ENCODE results near the gene ZBTB49.

The ZBTB49 gene

DNA sequence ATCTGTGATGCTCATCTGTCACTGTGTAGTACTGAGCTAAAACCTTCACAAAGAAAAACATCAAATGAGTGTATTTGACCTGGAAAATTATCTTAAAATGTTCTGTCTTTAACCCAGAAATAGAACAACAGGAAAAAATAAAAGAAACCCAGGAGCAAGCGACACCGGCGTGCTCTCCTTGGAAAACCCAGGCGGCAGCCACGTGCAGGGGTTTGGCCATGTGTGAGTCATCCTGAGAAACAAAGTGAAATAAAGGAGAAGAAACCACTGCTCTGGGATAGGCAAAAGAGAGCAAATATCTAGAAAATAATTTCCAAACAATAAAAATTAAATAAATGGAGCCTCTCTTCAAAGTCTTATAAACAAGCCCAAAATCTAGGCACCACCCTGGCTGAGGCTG is 22.1 kb upstream of the ZBTB49 start:
- H3K4me3 ChIP-seq = no peak overlapping the region
- peaks cover 43% of the 10 kb centered on the region for H3K36me3 ChIP-seq (replicated peaks)
- H3K27me3 ChIP-seq (ENCODE audit: low read depth) = no peaks in the 10 kb centered on the region
- H3K4me1 ChIP-seq = no peaks in the 10 kb centered on the region
- no peaks in the 10 kb centered on the region for H3K9me3 ChIP-seq
- in situ Hi-C loops (cut with MboI; ENCODE audit: low sequenced_read_pairs) = no loop called here
- no peak for DNase-seq (ENCODE audit: low spot score in 2 of 2)

DNA sequence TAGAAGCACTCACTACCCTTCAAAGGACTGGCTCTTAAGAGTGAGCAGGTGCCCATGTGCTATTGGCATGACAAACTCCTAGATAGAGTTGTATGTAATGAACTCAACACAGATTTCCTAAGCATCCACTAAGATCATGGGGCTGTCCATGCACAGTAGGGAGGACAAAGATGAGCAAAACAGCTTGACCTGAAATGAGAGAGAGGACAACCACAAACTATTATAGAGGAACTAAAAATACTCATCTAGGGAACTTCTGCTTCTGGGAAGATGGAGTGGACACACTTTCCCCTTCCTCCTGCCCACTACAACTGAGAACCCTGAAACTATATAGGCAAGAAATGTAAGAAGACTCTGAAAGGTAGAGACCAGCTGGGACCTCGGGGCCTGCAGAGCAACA is 21.3 kb upstream of the ZBTB49 start:
- Histone ChIP-seq H3K4me1 (no peaks in the 10 kb centered on the region), H3K27me3 (ENCODE audit: low read depth) (no peaks in the 10 kb centered on the region), H3K9me3 (no peaks in the 10 kb centered on the region), H3K36me3 (replicated peaks) (peaks cover 51% of the 10 kb centered on the region), H3K4me3 (no peak overlapping the region)
- no peak for DNase-seq (ENCODE audit: low spot score in 2 of 2)
- in situ Hi-C loops (cut with MboI; ENCODE audit: low sequenced_read_pairs) = no loop called here

DNA sequence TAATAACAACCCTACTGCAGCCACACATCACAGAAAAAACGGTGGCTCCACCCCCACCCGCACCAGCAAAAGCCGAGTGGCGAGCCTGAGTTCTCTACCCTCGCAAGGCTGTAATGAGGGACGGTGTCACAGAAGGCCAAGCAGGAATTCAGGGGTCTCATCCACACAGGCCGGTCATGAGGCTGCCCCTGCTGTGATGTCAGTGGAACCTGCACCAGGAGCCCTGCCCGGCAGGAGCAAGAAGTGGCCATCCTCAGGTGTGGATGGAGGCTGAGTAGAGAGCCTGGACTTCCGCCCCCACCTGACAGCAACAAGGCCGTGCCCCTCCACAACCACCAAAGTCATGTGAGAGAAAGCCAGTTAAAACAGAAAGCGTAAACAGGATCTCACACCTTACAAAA is 20.7 kb upstream of the ZBTB49 start:
- no peak overlapping the region for H3K4me3 ChIP-seq
- peaks cover 54% of the 10 kb centered on the region for H3K36me3 ChIP-seq (replicated peaks)
- DNase-seq (ENCODE audit: low spot score in 2 of 2) = no peak
- in situ Hi-C loops (cut with MboI; ENCODE audit: low sequenced_read_pairs) = no loop called here
- H3K9me3 ChIP-seq = no peaks in the 10 kb centered on the region
- no peaks in the 10 kb centered on the region for H3K27me3 ChIP-seq (ENCODE audit: low read depth)
- H3K4me1 ChIP-seq = no peaks in the 10 kb centered on the region

DNA sequence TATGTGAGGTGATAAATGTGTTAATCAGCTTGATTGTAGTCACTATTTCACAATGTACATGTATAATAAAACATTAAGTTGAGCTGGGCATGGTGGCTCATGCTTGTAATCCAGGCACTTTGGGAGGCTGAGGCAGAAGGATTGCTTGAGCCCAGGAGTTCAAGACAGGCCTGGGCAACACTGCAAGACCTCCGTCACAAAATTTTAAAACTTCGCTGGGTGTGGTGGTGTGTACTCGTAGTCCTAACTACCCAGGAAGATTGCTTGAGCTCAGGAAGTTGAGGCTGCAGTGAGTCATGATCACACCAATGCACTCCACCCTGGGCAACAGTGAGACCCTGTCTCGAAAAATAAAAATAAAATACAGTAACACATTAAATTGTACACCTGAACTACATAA is 20.2 kb upstream of the ZBTB49 start:
- no peak for DNase-seq (ENCODE audit: low spot score in 2 of 2)
- Histone ChIP-seq H3K27me3 (ENCODE audit: low read depth) (no peaks in the 10 kb centered on the region), H3K36me3 (replicated peaks) (peaks cover 60% of the 10 kb centered on the region), H3K4me3 (no peak overlapping the region), H3K4me1 (no peaks in the 10 kb centered on the region), H3K9me3 (no peaks in the 10 kb centered on the region)
- in situ Hi-C loops (cut with MboI; ENCODE audit: low sequenced_read_pairs) = no loop called here

DNA sequence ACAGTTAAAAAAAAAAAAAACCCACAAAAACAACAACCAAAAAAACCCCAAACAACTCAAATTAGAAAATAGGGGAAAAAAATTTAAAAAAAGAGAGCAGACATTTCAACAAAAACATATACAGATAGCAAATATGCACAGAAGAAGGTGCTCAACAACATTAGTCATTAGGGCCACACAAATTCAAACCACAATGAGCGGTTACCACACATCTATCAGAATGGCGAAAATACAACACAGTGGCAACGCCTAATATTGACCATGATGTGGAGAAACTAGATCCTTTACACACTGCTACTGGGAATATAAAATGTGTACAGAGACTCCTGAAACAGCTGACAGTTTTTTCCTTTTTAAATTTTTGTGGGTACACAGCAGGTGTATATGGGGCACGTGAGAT is 19.5 kb upstream of the ZBTB49 start:
- in situ Hi-C loops (cut with MboI; ENCODE audit: low sequenced_read_pairs) = no loop called here
- Histone ChIP-seq H3K4me3 (no peak overlapping the region), H3K27me3 (ENCODE audit: low read depth) (no peaks in the 10 kb centered on the region), H3K36me3 (replicated peaks) (peaks cover 66% of the 10 kb centered on the region), H3K4me1 (no peaks in the 10 kb centered on the region), H3K9me3 (no peaks in the 10 kb centered on the region)
- no peak for DNase-seq (ENCODE audit: low spot score in 2 of 2)

DNA sequence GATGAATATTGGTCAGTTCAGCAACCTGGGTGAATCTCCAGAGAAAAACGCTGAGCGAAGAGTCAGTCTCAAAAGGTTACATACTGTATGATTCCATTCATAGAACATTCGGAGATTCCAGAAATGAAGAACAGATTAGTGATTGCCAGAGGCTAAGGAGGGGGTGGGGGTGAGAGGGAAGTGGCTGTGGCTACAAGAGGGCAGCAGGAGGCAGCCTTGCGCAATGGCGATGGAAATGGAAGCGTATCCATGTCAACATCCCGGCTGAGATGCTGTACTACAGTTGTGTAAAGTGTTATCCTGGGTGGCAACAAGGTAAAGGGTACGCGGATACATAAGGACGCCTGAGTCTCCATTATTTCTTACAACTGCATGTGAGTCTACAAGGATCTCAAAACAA is 18.1 kb upstream of the ZBTB49 start:
- H3K27me3 ChIP-seq (ENCODE audit: low read depth) = no peaks in the 10 kb centered on the region
- no peaks in the 10 kb centered on the region for H3K9me3 ChIP-seq
- H3K4me1 ChIP-seq = no peaks in the 10 kb centered on the region
- peaks cover 78% of the 10 kb centered on the region for H3K36me3 ChIP-seq (replicated peaks)
- DNase-seq (ENCODE audit: low spot score in 2 of 2) = peak in 1 of 2 experiments; percentile 29
- no peak overlapping the region for H3K4me3 ChIP-seq
- in situ Hi-C loops (cut with MboI; ENCODE audit: low sequenced_read_pairs) = no loop called here

DNA sequence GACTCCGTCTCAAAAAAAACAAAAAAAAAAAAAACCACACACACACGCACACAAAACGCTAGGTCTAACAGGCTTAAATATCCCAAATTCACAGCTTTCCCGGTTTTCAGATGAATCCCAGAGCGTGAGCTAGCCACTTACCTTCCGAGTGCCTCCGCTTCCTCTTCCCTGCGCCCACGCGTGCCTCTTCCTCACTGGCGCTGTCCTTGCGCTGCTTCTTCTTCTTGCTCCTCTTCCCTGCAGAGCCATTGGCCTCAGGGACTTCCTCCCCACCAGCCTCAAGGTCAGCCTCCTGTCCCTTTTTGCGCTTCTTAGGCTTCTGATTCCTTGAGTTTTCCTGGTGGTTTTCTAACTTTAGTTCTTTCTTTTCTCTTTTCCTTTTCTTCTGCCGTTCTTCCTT is 15.8 kb upstream of the ZBTB49 start:
- no peaks in the 10 kb centered on the region for H3K9me3 ChIP-seq
- no peak overlapping the region for H3K4me3 ChIP-seq
- DNase-seq (ENCODE audit: low spot score in 2 of 2) = no peak
- H3K36me3 ChIP-seq (replicated peaks) = peaks cover 77% of the 10 kb centered on the region
- no peaks in the 10 kb centered on the region for H3K4me1 ChIP-seq
- no peaks in the 10 kb centered on the region for H3K27me3 ChIP-seq (ENCODE audit: low read depth)
- in situ Hi-C loops (cut with MboI; ENCODE audit: low sequenced_read_pairs) = no loop called here

DNA sequence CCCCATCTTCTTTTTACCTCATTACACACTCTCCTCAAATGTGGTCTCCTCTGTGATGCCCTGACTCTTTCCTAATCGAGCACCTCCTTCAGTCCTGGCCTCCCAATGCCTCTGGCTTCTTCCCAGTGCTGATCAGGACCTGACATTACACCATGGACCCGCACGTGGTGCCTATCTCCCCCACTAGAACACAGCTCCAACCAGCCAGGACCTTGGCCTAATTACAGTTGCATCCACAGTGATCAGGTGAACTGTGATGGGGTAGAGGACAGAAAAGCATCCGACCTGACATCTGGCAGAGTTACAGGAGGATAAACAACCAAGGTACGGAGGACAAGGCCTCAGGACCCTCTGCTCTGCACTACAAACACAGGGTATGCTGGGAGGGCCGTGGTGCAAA is 12.5 kb upstream of the ZBTB49 start:
- no peaks in the 10 kb centered on the region for H3K4me1 ChIP-seq
- peaks cover 90% of the 10 kb centered on the region for H3K36me3 ChIP-seq (replicated peaks)
- H3K9me3 ChIP-seq = no peaks in the 10 kb centered on the region
- H3K27me3 ChIP-seq (ENCODE audit: low read depth) = no peaks in the 10 kb centered on the region
- DNase-seq (ENCODE audit: low spot score in 2 of 2) = no peak
- in situ Hi-C loops (cut with MboI; ENCODE audit: low sequenced_read_pairs) = no loop called here
- no peak overlapping the region for H3K4me3 ChIP-seq

DNA sequence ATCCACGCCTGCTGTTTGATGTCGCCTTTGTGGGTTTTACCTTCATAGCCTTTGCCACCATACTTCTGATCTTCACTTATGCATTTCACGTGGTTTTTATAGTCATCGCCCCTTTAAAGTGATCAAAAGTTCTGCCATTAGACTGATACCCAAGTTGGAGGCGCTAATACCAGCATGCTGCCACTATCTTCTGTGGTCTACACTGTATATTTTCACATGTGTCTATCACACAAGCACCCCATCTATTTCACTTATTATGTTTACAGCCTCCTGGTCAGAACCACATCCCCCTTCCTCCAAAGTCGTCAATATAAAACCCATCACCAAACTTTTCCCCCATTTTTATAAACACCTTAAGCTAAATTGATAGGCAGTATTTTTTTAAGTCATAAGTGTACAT is 8.3 kb upstream of the ZBTB49 start:
- no peak for DNase-seq (ENCODE audit: low spot score in 2 of 2)
- peaks cover 90% of the 10 kb centered on the region for H3K36me3 ChIP-seq (replicated peaks)
- in situ Hi-C loops (cut with MboI; ENCODE audit: low sequenced_read_pairs) = no loop called here

DNA sequence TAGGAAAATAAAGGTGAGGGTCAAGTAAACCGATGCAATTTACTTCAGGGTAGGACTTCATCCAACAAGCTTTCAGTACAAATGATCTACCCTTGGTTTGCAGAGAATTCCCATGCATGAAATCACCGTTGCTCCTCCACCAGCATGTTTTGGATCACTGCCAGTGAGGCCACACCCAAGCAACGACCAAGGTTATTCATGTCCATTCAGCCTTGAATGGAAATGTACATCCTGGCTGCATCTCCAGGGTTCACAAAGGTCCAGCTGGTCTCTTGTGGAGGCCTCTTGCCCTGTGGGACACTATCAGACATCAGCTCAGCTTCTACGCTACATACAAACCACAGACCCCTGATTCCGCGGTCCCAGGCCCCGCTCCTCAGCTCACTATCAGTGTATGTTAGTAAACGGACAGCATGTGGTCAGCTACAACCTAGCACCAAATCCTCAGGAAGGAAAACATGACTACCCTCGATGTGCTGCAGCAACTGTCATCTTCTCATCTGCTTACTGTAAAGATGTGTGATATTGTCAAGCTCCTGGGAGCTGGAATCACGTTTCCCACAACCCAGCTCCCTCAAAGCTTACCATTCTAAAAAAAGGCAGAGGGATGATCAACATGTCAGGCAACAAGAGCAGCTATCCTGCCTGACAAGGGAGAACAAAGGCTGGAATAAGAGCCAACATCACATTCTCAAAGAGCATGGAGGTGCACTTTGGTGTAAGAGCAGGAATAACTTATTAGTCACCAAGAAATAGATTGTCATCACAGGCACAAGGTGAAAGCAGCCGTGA is 5.0 kb upstream of the ZBTB49 start:
- DNase-seq (ENCODE audit: low spot score in 2 of 2) = peak in 1 of 2 experiments; percentile 29
- H3K4me3 ChIP-seq = no peak overlapping the region
- peaks cover 72% of the 10 kb centered on the region for H3K36me3 ChIP-seq (replicated peaks)
- H3K4me1 ChIP-seq = peaks cover 7% of the 10 kb centered on the region
- in situ Hi-C loops (cut with MboI; ENCODE audit: low sequenced_read_pairs) = no loop called here
- no peaks in the 10 kb centered on the region for H3K27me3 ChIP-seq (ENCODE audit: low read depth)
- no peaks in the 10 kb centered on the region for H3K9me3 ChIP-seq

More for the DNA sequence above, 8.3 kb upstream of the ZBTB49 start:
- Histone ChIP-seq H3K9me3 (no peaks in the 10 kb centered on the region), H3K27me3 (ENCODE audit: low read depth) (no peaks in the 10 kb centered on the region), H3K4me3 (no peak overlapping the region), H3K4me1 (no peaks in the 10 kb centered on the region)

DNA sequence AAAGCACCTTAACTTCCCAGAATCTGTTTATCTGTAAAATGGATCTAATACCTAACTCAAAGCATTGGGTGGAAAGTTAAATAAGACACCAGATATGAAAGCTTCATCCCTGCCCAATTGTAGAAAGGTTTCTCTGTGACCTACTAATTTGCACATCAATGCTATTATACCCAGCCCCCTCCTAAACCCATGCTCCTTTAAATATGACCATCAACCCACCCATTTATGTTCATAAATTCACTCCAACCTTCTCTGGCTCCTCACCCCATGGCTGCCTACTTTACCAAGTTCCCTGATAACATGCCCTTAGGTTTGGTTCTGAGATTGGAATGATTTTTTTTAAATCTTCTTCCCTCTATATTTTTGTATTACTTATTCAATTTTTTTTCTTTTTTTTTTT is 2.0 kb upstream of the ZBTB49 start:
- H3K36me3 ChIP-seq (replicated peaks) = peaks cover 44% of the 10 kb centered on the region
- in situ Hi-C loops (cut with MboI; ENCODE audit: low sequenced_read_pairs) = no loop called here
- no peak for DNase-seq (ENCODE audit: low spot score in 2 of 2)

DNA sequence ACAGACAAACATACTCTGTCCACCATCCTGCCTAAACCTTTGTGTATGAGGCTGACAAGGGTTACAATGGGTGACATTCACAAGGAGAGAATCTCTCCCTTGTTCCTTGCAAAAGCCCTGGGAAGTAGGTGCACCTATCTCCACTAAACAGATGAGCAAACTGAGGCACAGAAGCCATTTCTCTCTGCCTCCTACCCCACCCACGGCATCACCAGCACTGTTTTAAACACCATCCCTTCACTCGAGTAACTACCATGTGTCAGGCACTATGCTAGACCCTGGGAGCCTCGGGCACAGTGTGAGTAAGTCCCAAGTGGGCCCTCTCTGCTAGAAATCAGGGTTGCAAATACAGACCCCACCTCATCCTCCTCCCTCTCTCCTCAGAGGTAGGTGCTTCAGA is 996 bp upstream of the ZBTB49 start:
- DNase-seq (ENCODE audit: low spot score in 2 of 2) = no peak
- Histone ChIP-seq H3K36me3 (replicated peaks) (peaks cover 34% of the 10 kb centered on the region), H3K4me1 (peaks cover 15% of the 10 kb centered on the region), H3K27me3 (ENCODE audit: low read depth) (no peaks in the 10 kb centered on the region), H3K4me3 (peak overlapping the region; percentile 94), H3K9me3 (no peaks in the 10 kb centered on the region)
- in situ Hi-C loops (cut with MboI; ENCODE audit: low sequenced_read_pairs) = no loop called here

More for the DNA sequence above, 2.0 kb upstream of the ZBTB49 start:
- Histone ChIP-seq H3K4me3 (no peak overlapping the region), H3K9me3 (no peaks in the 10 kb centered on the region), H3K27me3 (ENCODE audit: low read depth) (no peaks in the 10 kb centered on the region), H3K4me1 (peaks cover 15% of the 10 kb centered on the region)

DNA sequence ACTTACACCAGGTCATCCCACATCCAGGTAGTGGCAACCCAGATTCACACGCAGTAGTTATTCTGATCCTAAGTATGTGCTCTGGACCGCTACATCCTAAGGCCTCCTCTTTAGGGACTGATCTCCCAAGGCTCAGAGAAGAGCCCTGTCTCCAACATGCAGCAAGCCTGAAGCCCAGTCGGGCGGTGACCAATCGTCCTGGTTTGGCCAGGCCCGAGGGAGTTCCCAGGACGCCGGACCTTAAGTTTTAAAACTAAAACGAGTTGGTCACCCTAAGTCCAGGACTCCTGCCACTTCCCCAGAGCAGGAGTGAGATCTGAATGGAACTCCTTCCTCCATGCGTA is 482 bp upstream of the ZBTB49 start:
- Histone ChIP-seq H3K9me3 (no peaks in the 10 kb centered on the region), H3K4me3 (peak overlapping the region; percentile 94), H3K4me1 (peaks cover 15% of the 10 kb centered on the region), H3K27me3 (ENCODE audit: low read depth) (no peaks in the 10 kb centered on the region), H3K36me3 (replicated peaks) (peaks cover 29% of the 10 kb centered on the region)
- in situ Hi-C loops (cut with MboI; ENCODE audit: low sequenced_read_pairs) = no loop called here
- DNase-seq (ENCODE audit: low spot score in 2 of 2) = no peak

DNA sequence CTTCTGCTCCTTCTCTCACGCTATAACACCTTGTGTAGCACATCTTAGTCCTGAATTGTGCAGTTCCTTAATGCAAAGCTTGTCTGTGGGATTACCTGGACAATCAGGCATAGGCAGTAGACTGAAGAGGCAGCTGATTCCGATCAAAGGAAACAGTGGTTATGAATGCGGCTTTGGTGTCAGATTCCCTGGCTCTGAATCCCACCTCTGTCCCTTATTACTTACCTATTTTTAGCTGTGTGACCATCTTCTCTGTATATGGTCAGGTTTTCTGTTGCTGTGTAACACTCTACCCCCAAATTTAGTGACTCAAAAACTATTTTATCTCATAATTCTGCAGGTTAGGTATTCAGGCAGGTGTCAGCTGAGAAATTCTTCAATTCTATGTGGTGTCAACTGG is 3.2 kb downstream of the ZBTB49 start:
- Histone ChIP-seq H3K36me3 (replicated peaks) (peaks cover 4% of the 10 kb centered on the region), H3K27me3 (ENCODE audit: low read depth) (no peaks in the 10 kb centered on the region), H3K9me3 (peaks cover 3% of the 10 kb centered on the region; the same call in 1 of the 2 replicates), H3K4me1 (peaks cover 12% of the 10 kb centered on the region), H3K4me3 (no peak overlapping the region)
- in situ Hi-C loops (cut with MboI; ENCODE audit: low sequenced_read_pairs) = no loop called here
- DNase-seq (ENCODE audit: low spot score in 2 of 2) = no peak
